ENCODE results near the gene BTNL8. TPM values are rescaled to one million over a fixed set of nuclear protein-coding genes. Genes with fewer than 3 reads are reported as not detected.

Gene BTNL8, protein sequence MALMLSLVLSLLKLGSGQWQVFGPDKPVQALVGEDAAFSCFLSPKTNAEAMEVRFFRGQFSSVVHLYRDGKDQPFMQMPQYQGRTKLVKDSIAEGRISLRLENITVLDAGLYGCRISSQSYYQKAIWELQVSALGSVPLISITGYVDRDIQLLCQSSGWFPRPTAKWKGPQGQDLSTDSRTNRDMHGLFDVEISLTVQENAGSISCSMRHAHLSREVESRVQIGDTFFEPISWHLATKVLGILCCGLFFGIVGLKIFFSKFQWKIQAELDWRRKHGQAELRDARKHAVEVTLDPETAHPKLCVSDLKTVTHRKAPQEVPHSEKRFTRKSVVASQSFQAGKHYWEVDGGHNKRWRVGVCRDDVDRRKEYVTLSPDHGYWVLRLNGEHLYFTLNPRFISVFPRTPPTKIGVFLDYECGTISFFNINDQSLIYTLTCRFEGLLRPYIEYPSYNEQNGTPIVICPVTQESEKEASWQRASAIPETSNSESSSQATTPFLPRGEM
- total RNA-seq (2014; rRNA removed; shearing (Covaris generic)), result not detected in 2 replicates
- not detected in 2 replicates for polyA plus RNA-seq (2016; fragmentation: Nextera tagmentation; extraction: Ambion mirVana)

- Histone ChIP-seq H3K4me1 (ENCODE audit: insufficient read depth) (no peaks in the 10 kb centered on the region), H3K4me3 (no peak within 1 kb of the TSS), H3F3A (ENCODE audit: insufficient read depth) (no peaks in the 10 kb centered on the region), H3K9ac (no peak within 1 kb of the TSS), H4K20me1 (ENCODE audit: insufficient read depth) (no peaks in the 10 kb centered on the region), H3K9me2 (ENCODE audit: insufficient read depth) (no peaks in the 10 kb centered on the region), H2AFZ (no peak within 1 kb of the TSS), H3K9me3 (ENCODE audit: low read depth) (no peaks in the 10 kb centered on the region), H3K79me2 (ENCODE audit: insufficient read depth) (no peaks in the 10 kb centered on the region), H3K27me3 (replicated peaks; ENCODE audit: insufficient read depth) (no peaks in the 10 kb centered on the region), H3K36me3 (ENCODE audit: low read depth) (no peaks in the 10 kb centered on the region), H3K4me2 (ENCODE audit: unreplicated experiment) (no peak within 1 kb of the TSS), H3K27ac (no peak within 1 kb of the TSS)
- 56 to 57% methylated on average over 9 of the region's 9 CpGs for WGBS, 2 experiments (ENCODE audit: low coverage in 1 of 2, low lambda C conversion rate in 2 of 2, missing lambda C conversion rate in 2 of 2)
- in situ Hi-C loops (cut with MboI), result loop anchor here (25.0 kb wide), 1 partner anchor 114 kb away; no protein-coding TSS in a partner anchor
- TF ChIP-seq EZH2phosphoT487 (IDR thresholded peaks at IDR 0.05; ENCODE audit: insufficient read depth, low read depth) (no peak), EZH2 (IDR thresholded peaks at IDR 0.05; ENCODE audit: insufficient read depth, poor library complexity, severe bottlenecking) (no peak)
- DNase-seq, result no peak
Measured at GRCh38 chr5:180898621-180899246, at the start of gene BTNL8. Gene BTNL8, plus strand, starts transcription at chr5:180899159. Its CDS starts 152 bp downstream, at chr5:180899311.

GRCh38 chr5:180849827-180850226 lies 49.1 kb upstream of the BTNL8 start:
- Histone ChIP-seq H2AFZ (no peak overlapping the region), H3K4me1 (ENCODE audit: insufficient read depth) (no peaks in the 10 kb centered on the region), H3K9me2 (ENCODE audit: insufficient read depth) (no peaks in the 10 kb centered on the region; the same call in 1 of the 2 replicates), H3K27ac (no peak overlapping the region), H3K4me2 (ENCODE audit: unreplicated experiment) (no peak overlapping the region), H3K9me3 (ENCODE audit: low read depth) (no peaks in the 10 kb centered on the region), H3K27me3 (replicated peaks; ENCODE audit: insufficient read depth) (no peaks in the 10 kb centered on the region), H3K4me3 (no peak overlapping the region), H3K79me2 (ENCODE audit: insufficient read depth) (peaks cover 20% of the 10 kb centered on the region), H3K9ac (no peak overlapping the region), H4K20me1 (ENCODE audit: insufficient read depth) (no peaks in the 10 kb centered on the region), H3F3A (ENCODE audit: insufficient read depth) (no peaks in the 10 kb centered on the region), H3K36me3 (ENCODE audit: low read depth) (peaks cover 37% of the 10 kb centered on the region)
- in situ Hi-C loops (cut with MboI), result no loop called here
- TF ChIP-seq EZH2 (IDR thresholded peaks at IDR 0.05; ENCODE audit: insufficient read depth, poor library complexity, severe bottlenecking) (no peak), EZH2phosphoT487 (IDR thresholded peaks at IDR 0.05; ENCODE audit: insufficient read depth, low read depth) (no peak)
- WGBS, 2 experiments (ENCODE audit: low coverage in 1 of 2, low lambda C conversion rate in 2 of 2, missing lambda C conversion rate in 2 of 2), result 97 to 98% methylated on average over 4 of the region's 4 CpGs
- DNase-seq, result no peak

GRCh38 chr5:180850434-180851078 lies 48.4 kb upstream of the BTNL8 start:
- H3K27ac ChIP-seq, result no peak overlapping the region
- no peaks in the 10 kb centered on the region for H3K27me3 ChIP-seq (replicated peaks; ENCODE audit: insufficient read depth)
- no peaks in the 10 kb centered on the region for H3K4me1 ChIP-seq (ENCODE audit: insufficient read depth)
- no peak overlapping the region for H3K4me2 ChIP-seq (ENCODE audit: unreplicated experiment)
- no peak overlapping the region for H3K9ac ChIP-seq
- no peaks in the 10 kb centered on the region for H3K9me3 ChIP-seq (ENCODE audit: low read depth)
- TF ChIP-seq EZH2 (IDR thresholded peaks at IDR 0.05; ENCODE audit: insufficient read depth, poor library complexity, severe bottlenecking), result no peak
- TF ChIP-seq EZH2phosphoT487 (IDR thresholded peaks at IDR 0.05; ENCODE audit: insufficient read depth, low read depth), result no peak
- H3K9me2 ChIP-seq (ENCODE audit: insufficient read depth), result no peaks in the 10 kb centered on the region; the same call in 1 of the 2 replicates
- no peak overlapping the region for H2AFZ ChIP-seq
- WGBS, 2 experiments (ENCODE audit: low coverage in 1 of 2, low lambda C conversion rate in 2 of 2, missing lambda C conversion rate in 2 of 2), result 98 to 99% methylated on average over 10 of the region's 10 CpGs
- no peaks in the 10 kb centered on the region for H3F3A ChIP-seq (ENCODE audit: insufficient read depth)
- DNase-seq, result no peak
- H3K4me3 ChIP-seq, result no peak overlapping the region
- in situ Hi-C loops (cut with MboI), result no loop called here
- no peaks in the 10 kb centered on the region for H4K20me1 ChIP-seq (ENCODE audit: insufficient read depth)
- H3K79me2 ChIP-seq (ENCODE audit: insufficient read depth), result peaks cover 27% of the 10 kb centered on the region
- peaks cover 37% of the 10 kb centered on the region for H3K36me3 ChIP-seq (ENCODE audit: low read depth)

GRCh38 chr5:180852495-180852894 lies 46.5 kb upstream of the BTNL8 start:
- H3K4me2 ChIP-seq (ENCODE audit: unreplicated experiment), result no peak overlapping the region
- in situ Hi-C loops (cut with MboI), result no loop called here
- H3K27ac ChIP-seq, result no peak overlapping the region
- H3K79me2 ChIP-seq (ENCODE audit: insufficient read depth), result peaks cover 33% of the 10 kb centered on the region
- no peak overlapping the region for H2AFZ ChIP-seq
- DNase-seq, result peak; percentile 33
- H3K4me3 ChIP-seq, result no peak overlapping the region
- H3K36me3 ChIP-seq (ENCODE audit: low read depth), result peaks cover 37% of the 10 kb centered on the region
- H3K27me3 ChIP-seq (replicated peaks; ENCODE audit: insufficient read depth), result no peaks in the 10 kb centered on the region
- TF ChIP-seq EZH2phosphoT487 (IDR thresholded peaks at IDR 0.05; ENCODE audit: insufficient read depth, low read depth), result no peak
- no peak for TF ChIP-seq EZH2 (IDR thresholded peaks at IDR 0.05; ENCODE audit: insufficient read depth, poor library complexity, severe bottlenecking)
- no peaks in the 10 kb centered on the region for H3K4me1 ChIP-seq (ENCODE audit: insufficient read depth)
- no peak overlapping the region for H3K9ac ChIP-seq
- no peaks in the 10 kb centered on the region for H3F3A ChIP-seq (ENCODE audit: insufficient read depth)
- H4K20me1 ChIP-seq (ENCODE audit: insufficient read depth), result no peaks in the 10 kb centered on the region
- no peaks in the 10 kb centered on the region for H3K9me3 ChIP-seq (ENCODE audit: low read depth)
- H3K9me2 ChIP-seq (ENCODE audit: insufficient read depth), result no peaks in the 10 kb centered on the region; the same call in 1 of the 2 replicates
- WGBS, 2 experiments (ENCODE audit: low coverage in 1 of 2, low lambda C conversion rate in 2 of 2, missing lambda C conversion rate in 2 of 2), result 91 to 98% methylated on average over 4 of the region's 4 CpGs
